ENCODE results near the gene JARID2.

The JARID2 gene

DNA sequence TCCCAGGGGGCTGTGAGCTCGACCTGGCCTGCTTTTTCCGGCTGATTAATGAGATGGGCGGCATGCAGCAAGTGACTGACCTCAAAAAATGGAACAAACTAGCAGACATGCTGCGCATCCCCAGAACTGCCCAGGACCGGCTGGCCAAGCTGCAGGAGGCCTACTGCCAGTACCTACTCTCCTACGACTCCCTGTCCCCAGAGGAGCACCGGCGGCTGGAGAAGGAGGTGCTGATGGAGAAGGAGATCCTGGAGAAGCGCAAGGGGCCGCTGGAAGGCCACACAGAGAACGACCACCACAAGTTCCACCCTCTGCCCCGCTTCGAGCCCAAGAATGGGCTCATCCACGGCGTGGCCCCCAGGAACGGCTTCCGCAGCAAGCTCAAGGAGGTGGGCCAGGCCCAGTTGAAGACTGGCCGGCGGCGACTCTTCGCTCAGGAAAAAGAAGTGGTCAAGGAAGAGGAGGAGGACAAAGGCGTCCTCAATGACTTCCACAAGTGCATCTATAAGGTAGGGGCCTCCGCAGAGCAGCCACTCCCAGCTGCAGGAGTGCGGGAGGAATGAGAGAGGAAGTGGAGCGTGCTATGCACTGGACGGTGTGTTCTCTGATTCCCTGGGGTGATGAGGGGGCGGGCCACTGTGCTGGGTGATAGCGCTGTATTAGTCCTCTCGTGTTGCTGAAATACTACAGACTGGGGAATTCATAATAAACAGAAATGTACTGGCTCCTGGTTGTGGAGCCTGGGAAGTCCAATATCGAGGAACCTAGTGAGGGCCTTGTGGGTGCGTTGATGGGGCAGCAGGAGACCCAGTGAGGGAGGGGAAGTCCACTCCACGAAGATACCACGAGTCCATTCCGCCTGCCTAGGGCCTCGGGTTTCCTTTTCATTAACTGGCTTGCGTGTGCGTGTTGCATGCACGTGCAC, 255.3 kb downstream of the JARID2 start:
- no peak for DNase-seq

DNA sequence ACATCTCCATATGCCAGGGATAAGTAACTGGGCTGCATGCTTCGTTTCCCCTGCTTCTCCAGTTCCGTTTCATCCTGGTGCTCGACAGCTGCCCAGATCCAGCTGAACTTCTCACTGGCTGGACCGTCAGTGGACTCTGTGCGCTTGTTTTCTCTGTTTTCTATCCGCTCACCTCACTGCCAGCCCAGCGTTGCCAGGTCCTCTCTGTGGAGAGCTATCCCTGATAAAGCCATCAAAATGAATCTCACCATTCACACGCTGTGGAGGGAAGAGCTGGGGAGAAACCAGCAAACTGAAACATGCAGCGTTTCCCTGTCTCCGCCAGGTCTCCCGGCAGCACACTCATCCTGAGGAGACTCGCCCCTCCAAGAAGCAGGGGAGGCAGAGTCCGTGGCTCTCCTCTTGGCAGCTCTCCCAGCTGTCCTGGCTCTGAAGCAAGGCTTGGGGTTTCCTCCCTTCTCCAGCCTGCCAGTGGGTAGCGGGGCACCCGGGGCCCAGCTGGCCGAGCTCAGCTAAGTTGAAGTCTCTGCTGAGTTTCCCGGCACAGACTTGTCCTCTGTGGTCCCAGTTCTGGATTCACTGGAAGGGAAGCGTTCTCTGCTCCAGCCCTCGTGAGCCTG, 256.1 kb downstream of the JARID2 start:
- no peak for DNase-seq

GRCh38 chr6:15502446-15503345, 256.8 kb downstream of the JARID2 start:
- no peak for DNase-seq

DNA sequence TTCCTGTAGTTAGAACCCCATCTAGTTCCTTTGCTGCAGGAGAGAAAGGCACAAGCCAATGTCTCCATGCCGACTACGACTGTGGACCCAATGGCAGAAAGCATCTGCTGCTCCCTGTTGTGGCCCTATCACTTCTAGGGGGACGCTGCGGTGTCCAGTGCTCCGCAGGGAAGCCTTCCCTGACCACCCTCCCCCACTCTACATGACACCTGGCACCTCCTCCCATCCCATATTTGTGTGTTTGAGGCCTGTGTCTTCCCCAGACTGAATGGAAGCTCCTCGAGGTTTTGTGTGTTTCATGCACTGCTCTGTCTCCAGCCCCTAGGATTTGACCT, 257.4 kb downstream of the JARID2 start:
- DNase-seq: no peak

DNA sequence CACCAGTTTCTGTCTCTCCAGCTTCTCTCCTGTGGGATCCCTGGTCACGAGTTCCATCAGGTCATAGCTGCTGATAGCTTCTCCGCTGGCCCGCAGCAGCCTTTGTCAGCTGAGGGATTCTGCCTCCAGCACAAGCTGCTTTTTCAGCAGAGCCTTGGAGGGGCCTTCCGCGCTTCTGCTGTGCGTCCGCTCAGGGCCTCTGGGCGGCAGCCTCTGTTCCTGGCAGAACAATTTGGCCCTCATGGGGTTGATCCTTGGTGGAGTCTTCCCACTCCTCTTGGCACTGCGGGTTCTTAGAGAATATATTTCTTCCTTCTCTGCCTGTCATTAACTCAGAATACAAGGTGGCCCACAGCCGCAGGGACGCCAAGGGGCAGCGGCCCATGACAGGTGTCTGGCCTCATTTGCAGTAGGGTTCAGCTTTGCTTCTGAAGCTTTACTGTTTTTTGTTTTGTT, 258.2 kb downstream of the JARID2 start:
- no peak for DNase-seq

GRCh38 chr6:15504581-15505350, 258.9 kb downstream of the JARID2 start:
- DNase-seq: no peak

GRCh38 chr6:15505463-15505918, 259.6 kb downstream of the JARID2 start:
- no peak for DNase-seq

DNA sequence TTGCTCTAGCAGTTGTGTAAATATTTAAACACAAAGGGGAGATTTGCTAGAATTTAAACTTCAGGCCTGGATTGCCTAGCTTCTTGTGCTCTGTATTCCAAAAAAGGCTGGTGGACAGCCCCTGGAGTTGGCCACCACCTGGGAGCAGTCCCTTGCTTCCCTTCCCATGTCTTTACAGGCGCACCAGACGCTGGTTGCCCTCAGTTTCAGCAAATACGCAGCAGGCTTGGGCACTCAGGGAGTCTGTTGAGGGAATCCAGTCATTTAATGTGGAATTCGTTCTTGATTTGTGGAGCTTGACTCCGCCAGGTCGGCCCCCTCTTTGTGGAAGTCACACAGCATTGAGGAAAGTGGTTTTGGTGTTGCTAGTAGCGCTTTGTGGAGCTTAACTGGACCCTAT, 260.2 kb downstream of the JARID2 start:
- no peak for DNase-seq

- DNase-seq: no peak
Measured at GRCh38 chr6:15507221-15507620, 261.4 kb downstream of the JARID2 start.

DNA sequence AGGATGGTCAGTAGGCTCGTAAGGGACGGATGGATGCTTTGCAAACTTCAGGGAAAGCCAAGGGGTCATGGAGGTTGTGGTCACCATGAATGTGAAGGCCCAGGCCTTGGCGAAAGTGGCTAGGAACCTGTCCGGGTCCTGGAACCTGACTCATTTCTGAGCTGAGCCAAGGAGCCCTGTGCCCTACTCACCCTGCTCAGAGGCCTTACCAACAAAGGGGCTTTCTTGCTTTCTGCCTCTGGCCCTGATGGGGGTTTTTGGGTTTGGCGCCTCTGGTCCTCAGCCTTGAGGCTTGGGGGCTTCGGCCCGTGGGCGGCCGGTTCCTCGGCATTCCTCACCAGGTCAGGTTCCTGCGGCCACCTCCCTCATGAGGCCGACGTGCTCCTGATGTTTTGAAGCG, 261.9 kb downstream of the JARID2 start:
- no peak for DNase-seq

DNA sequence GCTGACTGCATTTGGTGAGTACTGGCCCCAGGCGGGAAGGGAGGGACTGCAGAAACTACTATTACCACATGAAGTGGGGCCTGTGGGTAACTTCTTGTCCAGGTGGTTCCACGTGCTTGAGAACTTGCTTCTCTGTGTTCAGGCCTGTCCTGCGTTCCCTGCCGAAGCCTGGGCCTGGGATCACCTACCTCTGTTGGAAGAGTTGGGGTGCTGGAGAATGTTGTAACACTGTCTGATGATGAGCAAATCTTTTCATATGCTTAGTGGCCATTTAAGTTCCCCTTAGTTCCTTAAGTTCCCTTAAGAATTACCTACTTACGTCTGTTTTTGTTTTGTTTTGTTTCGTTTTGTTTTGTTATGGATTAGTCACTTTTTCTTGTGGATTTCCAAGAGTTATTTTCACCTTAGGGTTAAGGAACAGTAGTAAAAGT, 262.6 kb downstream of the JARID2 start:
- DNase-seq: no peak

GRCh38 chr6:15508931-15509330, 263.1 kb downstream of the JARID2 start:
- no peak for DNase-seq

GRCh38 chr6:15509335-15509933, 263.6 kb downstream of the JARID2 start:
- DNase-seq: no peak

GRCh38 chr6:15510121-15510520, 264.3 kb downstream of the JARID2 start:
- no peak for DNase-seq

DNA sequence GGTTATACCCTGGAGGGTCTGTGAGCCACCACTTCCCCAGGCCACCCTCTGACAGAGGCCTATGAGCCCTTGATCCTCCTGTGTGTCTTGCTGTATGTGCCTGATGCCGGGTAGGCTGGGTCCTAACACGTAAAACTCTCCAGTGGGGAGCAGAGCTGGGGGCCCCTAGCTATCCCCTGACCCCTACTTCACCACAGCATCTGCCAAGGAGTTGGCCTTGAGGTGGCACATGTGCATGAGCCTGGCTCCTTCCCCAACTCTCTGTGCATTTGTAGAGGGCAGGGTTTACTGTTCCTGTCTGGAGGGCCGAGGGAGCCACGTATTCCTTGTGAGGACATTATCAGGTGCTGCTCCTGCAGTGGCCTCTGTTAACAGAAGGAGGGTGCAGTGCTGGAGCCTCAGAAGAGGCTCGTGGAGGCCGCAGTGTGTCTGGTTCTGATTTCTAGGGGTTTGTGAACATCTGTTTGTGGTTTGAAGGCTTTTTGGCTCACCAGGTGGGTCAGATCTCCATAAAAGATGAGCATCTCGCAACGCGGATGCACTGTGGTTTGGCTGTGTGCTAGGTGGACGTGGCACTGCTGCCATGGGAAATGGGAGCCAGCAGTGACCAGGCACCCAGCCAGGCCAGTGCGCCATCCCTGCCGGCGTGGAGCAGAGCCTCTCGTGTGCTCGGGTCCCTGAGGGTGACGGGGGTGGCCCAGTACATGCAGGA, 264.8 kb downstream of the JARID2 start:
- DNase-seq: no peak

DNA sequence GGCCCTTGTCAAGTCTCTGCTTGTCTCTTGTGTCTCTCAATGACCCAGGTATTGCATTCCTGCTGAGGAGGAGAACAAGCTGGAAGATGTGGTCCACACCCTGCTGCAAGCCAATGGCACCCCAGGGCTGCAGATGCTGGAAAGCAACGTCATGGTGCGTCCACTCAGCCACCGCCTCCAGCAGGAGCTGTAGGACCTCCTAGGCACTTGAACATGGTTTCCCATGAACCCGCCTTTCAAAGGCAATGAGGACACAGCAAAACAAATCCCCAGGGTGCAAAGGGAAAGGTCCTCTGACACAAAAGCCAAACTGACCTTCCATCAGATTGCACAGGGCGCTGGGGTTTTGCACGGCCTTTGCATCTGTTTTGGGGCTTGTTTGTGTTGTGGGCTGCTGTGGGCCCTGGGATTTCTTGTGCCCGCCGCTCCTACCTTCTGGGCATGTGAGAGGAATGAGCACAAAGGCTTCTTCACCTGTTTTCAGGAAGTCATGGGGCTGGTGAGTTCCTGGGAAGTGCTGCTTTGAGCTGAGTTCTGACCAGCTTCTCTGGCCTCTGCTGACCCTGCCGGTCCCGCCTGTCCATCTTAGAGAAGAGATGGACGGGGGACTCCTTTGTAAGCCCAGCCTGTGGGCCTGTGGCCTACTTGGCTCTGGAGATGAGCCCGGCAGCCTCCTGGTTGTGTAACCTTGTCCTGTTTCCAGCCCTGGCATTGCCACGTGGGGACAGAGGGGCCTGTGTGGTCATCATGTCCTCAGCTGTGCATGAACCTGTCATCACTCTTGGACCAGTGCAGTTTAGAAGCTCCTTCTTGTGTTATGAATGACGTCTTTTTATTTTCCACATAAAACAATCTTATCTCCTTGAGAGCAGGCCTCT, 265.6 kb downstream of the JARID2 start:
- DNase-seq: no peak

DNA sequence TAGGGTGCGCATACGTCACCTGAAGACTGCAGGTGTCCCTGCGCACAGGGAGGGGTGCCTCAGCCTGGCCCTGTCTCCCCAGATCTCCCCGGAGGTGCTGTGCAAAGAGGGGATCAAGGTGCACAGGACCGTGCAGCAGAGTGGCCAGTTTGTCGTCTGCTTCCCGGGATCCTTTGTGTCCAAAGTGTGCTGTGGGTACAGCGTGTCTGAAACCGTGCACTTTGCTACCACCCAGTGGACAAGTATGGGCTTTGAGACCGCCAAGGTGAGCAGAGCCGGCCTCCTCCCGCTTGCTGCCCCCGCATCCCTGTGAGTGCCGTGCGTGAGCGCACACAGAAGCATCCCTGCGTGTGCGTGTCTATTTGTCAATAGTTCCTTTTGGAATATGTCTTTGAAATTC, 266.3 kb downstream of the JARID2 start:
- no peak for DNase-seq

DNA sequence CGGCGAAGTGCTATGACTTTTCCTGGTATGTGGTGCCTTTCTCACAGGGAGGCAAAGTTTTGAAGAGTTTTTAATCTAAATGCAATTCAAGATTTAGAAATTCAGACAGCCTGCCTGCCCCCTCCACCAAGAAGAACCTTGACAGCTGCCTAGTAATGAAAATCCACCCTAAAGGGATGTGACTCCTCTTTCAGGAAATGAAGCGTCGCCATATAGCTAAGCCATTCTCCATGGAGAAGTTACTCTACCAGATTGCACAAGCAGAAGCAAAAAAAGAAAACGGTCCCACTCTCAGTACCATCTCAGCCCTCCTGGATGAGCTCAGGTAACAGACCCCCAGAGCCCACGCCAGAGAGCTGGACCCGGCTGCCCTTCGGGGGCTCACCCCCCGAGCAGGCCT, 266.9 kb downstream of the JARID2 start:
- DNase-seq: no peak

- DNase-seq: no peak
Measured at GRCh38 chr6:15513131-15513771, 267.4 kb downstream of the JARID2 start.

All from CD4-positive, alpha-beta T cell treated with Interleukin-6 for 4 hours (primary cell).